Measurements from ENCODE around the gene CLPX. TPM values are rescaled to one million over a fixed set of nuclear protein-coding genes. Genes with fewer than 3 reads are reported as not detected.

The CLPX gene
- total RNA-seq, 1 donor from 2014 or later = 52.1 TPM

- Mint-ChIP-seq H3K27ac (peak overlapping the region; percentile 42), H3K4me1 (ENCODE audit: low read depth) (peaks cover 3% of the 10 kb centered on the region), H3K9me3 (ENCODE audit: low read depth) (no peaks in the 10 kb centered on the region), H3K36me3 (ENCODE audit: insufficient read depth) (peaks cover 21% of the 10 kb centered on the region), H3K27me3 (no peaks in the 10 kb centered on the region), H3K4me3 (ENCODE audit: low read depth) (no peak overlapping the region)
- TF ChIP-seq CTCF (IDR thresholded peaks at IDR 0.05; ENCODE audit: unreplicated experiment) = no peak
- no peak for DNase-seq (ENCODE audit: low spot score, unreplicated experiment)
These were observed 12.6 kb downstream of the CLPX start for GRCh38 chr15:65172531-65172930.

DNA sequence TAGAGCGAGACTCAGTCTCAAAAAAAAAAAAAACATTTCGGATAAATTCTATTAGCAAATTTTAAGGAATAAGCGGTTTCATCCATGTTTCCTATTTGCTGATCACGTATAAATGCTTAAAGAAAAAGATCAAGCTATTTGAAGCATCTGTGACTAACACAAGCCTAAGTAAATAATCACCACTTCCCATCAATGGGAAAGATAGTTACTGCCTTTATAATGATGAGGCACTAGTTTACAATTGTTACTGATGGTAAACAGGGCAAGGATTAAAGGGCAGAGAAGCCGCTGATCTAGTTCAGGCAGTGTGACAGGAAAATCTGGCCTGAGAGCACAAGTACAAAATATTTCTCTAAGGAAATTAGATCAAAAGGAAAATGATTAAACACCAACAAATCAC, 13.7 kb downstream of the CLPX start:
- Mint-ChIP-seq H3K4me3 (ENCODE audit: low read depth) (no peak overlapping the region), H3K4me1 (ENCODE audit: low read depth) (peaks cover 3% of the 10 kb centered on the region), H3K36me3 (ENCODE audit: insufficient read depth) (peaks cover 19% of the 10 kb centered on the region), H3K9me3 (ENCODE audit: low read depth) (no peaks in the 10 kb centered on the region), H3K27ac (no peak overlapping the region), H3K27me3 (no peaks in the 10 kb centered on the region)
- TF ChIP-seq CTCF (IDR thresholded peaks at IDR 0.05; ENCODE audit: unreplicated experiment) = no peak
- DNase-seq (ENCODE audit: low spot score, unreplicated experiment) = no peak

DNA sequence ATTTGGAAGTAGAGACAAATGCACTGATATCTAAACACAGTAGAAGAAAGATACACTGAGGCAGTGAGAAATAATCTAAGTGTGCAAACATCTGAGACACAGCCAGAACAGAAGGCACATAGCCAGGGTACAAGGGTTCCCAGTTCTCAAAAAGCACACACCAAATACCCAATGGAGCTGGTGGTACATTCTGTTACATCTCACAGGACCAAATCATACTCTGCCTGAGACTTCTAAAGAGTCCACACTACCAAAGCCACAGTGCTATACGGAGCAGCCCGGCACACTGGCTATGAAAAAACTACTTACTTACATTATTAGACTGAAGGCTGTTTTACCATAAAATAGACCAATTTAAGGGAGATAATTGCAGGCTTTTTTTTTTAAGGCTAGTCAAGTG, 19.3 kb downstream of the CLPX start:
- H3K27me3 Mint-ChIP-seq = no peaks in the 10 kb centered on the region
- DNase-seq (ENCODE audit: low spot score, unreplicated experiment) = no peak
- H3K27ac Mint-ChIP-seq = no peak overlapping the region
- no peak for TF ChIP-seq CTCF (IDR thresholded peaks at IDR 0.05; ENCODE audit: unreplicated experiment)
- no peaks in the 10 kb centered on the region for H3K9me3 Mint-ChIP-seq (ENCODE audit: low read depth)
- peaks cover 3% of the 10 kb centered on the region for H3K36me3 Mint-ChIP-seq (ENCODE audit: insufficient read depth)
- H3K4me1 Mint-ChIP-seq (ENCODE audit: low read depth) = no peaks in the 10 kb centered on the region
- no peak overlapping the region for H3K4me3 Mint-ChIP-seq (ENCODE audit: low read depth)

DNA sequence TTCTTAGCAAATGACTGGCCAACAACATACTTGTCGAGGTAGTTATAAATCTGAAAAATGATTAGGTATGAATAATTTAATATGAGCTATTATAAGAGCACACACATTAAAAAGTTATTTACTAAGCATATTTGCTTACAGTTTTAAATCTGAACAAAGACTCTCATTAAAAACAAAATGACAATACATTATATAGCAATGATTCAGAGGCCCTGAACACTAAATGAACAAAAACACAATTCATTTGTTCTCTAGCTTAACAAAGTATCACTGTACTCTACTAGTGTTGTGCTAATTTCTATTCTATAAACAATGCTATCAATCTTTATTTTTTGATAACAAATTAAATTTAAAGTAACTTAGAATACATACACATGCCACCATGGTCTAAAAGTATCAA, 21.0 kb downstream of the CLPX start:
- no peak for TF ChIP-seq CTCF (IDR thresholded peaks at IDR 0.05; ENCODE audit: unreplicated experiment)
- DNase-seq (ENCODE audit: low spot score, unreplicated experiment) = no peak
- Mint-ChIP-seq H3K36me3 (ENCODE audit: insufficient read depth) (peaks cover 1% of the 10 kb centered on the region), H3K4me3 (ENCODE audit: low read depth) (no peak overlapping the region), H3K9me3 (ENCODE audit: low read depth) (no peaks in the 10 kb centered on the region), H3K27ac (no peak overlapping the region), H3K27me3 (no peaks in the 10 kb centered on the region), H3K4me1 (ENCODE audit: low read depth) (no peaks in the 10 kb centered on the region)

DNA sequence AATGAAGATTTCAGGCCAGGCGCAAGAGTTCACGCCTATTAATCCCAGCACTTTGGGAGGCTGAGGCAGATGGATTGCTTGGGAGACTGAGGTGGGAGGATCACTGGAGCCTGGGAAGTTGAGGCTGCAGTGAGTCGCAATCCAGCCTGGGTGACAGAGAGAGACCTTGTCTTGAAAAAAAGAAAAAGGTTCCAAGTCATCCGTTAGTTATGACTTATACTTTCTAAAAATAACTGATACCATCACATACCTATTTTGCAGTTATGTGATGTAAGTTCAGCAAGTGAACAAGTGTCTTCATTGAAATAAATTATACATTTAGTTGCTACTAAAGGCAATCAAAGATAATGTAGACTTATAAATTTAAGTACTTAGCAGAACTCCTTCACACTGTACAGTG, 22.1 kb downstream of the CLPX start:
- Mint-ChIP-seq H3K9me3 (ENCODE audit: low read depth) (no peaks in the 10 kb centered on the region), H3K4me3 (ENCODE audit: low read depth) (no peak overlapping the region), H3K27ac (no peak overlapping the region), H3K27me3 (no peaks in the 10 kb centered on the region), H3K36me3 (ENCODE audit: insufficient read depth) (peaks cover 1% of the 10 kb centered on the region), H3K4me1 (ENCODE audit: low read depth) (no peaks in the 10 kb centered on the region)
- no peak for TF ChIP-seq CTCF (IDR thresholded peaks at IDR 0.05; ENCODE audit: unreplicated experiment)
- no peak for DNase-seq (ENCODE audit: low spot score, unreplicated experiment)

All from progenitor cell of endocrine pancreas (in vitro differentiated cells).